KMS-11 (cell line): ENCODE measurements around the gene DNAJC15.
A peak's percentile ranks its signal among the peaks of the same experiment; 100 is the strongest.

ENCODE experiments used
- H2AFZ ChIP-seq: fragments of 200-600 bp; sonication (generic); 2 replicates; pipeline ENCODE4 v1.6.1; 2016; ENCODE audit warnings: antibody characterized with exemption, mixed run types, low read depth
- H3K27ac ChIP-seq: fragments of 200-600 bp; sonication (generic); 2 replicates; pipeline ENCODE4 v1.6.1; 2016; ENCODE audit warnings: mild to moderate bottlenecking, mixed run types
- H3K27me3 ChIP-seq: fragments of 200-600 bp; sonication (generic); 2 replicates; pipeline ENCODE4 v1.6.1; 2017; ENCODE audit warnings: mild to moderate bottlenecking, low read depth, mixed run types, moderate library complexity; ENCODE audit not compliant: insufficient read depth
- H3K36me3 ChIP-seq: fragments of 200-600 bp; sonication (generic); 2 replicates; pipeline ENCODE4 v1.6.1; 2017; ENCODE audit warnings: mild to moderate bottlenecking, mixed run types; ENCODE audit not compliant: insufficient read depth
- H3K4me1 ChIP-seq: fragments of 200-600 bp; sonication (generic); 2 replicates; pipeline ENCODE4 v1.6.1; 2016; ENCODE audit warnings: mild to moderate bottlenecking, low read depth, mixed run types; ENCODE audit not compliant: poor library complexity, severe bottlenecking
- H3K4me2 ChIP-seq: fragments of 200-600 bp; sonication (generic); 2 replicates; pipeline ENCODE4 v1.7.0; 2016; ENCODE audit warnings: mild to moderate bottlenecking, mixed run types
- H3K4me3 ChIP-seq: fragments of 200-600 bp; sonication (generic); IDR thresholded peaks from 2 replicates; pipeline ENCODE4 v1.6.1; 2017; ENCODE audit warnings: low read depth, low read length, mixed read lengths; ENCODE audit not compliant: insufficient read depth
- H3K79me2 ChIP-seq: fragments of 200-600 bp; sonication (generic); 2 replicates; pipeline ENCODE4 v1.6.1; 2016; ENCODE audit warnings: low read depth, mixed run types; ENCODE audit not compliant: insufficient read depth
- H3K9ac ChIP-seq: fragments of 200-600 bp; sonication (generic); 2 replicates; pipeline ENCODE4 v1.6.1; 2016; ENCODE audit warnings: mild to moderate bottlenecking, mixed run types
- H4K20me1 ChIP-seq: fragments of 200-600 bp; sonication (generic); 2 replicates; pipeline ENCODE4 v1.6.1; 2016; ENCODE audit warnings: mild to moderate bottlenecking, mixed run types; ENCODE audit not compliant: insufficient read depth
- TF ChIP-seq, protein P1 (sequence below): fragments of 200-600 bp; sonication (generic); conservative IDR thresholded peaks from 2 replicates; pipeline ENCODE4 v1.6.1; 2017; ENCODE audit warnings: low read depth, mild to moderate bottlenecking, antibody characterized with exemption, low read length, moderate library complexity, mixed read lengths

Gene DNAJC15

DNA sequence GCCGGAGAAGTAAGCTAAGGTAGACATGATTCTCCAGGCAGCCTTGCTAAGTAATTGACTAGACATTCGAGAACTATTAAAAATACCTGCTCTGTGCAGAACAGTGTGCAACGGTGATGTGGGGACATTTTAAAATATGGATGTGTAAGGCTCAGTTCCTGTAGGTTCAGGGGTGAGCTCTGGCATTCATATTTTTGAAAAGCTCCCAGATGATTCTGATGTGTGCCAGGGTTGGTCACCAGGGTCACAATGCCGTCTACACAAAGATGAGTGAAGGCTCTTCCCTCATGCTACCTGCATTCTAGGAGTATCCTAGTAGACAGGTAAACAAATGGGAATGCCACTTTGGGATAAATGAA is 30.6 kb upstream of the DNAJC15 start:
- H3K4me1 ChIP-seq, result peaks cover 33% of the 10 kb centered on the region
- no peak overlapping the region for H3K4me3 ChIP-seq
- H2AFZ ChIP-seq, result peak overlapping the region; percentile 77
- TF ChIP-seq, protein P1, sequence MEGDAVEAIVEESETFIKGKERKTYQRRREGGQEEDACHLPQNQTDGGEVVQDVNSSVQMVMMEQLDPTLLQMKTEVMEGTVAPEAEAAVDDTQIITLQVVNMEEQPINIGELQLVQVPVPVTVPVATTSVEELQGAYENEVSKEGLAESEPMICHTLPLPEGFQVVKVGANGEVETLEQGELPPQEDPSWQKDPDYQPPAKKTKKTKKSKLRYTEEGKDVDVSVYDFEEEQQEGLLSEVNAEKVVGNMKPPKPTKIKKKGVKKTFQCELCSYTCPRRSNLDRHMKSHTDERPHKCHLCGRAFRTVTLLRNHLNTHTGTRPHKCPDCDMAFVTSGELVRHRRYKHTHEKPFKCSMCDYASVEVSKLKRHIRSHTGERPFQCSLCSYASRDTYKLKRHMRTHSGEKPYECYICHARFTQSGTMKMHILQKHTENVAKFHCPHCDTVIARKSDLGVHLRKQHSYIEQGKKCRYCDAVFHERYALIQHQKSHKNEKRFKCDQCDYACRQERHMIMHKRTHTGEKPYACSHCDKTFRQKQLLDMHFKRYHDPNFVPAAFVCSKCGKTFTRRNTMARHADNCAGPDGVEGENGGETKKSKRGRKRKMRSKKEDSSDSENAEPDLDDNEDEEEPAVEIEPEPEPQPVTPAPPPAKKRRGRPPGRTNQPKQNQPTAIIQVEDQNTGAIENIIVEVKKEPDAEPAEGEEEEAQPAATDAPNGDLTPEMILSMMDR, result no peak
- no peaks in the 10 kb centered on the region for H3K27me3 ChIP-seq
- H4K20me1 ChIP-seq, result no peaks in the 10 kb centered on the region
- no peaks in the 10 kb centered on the region for H3K79me2 ChIP-seq
- H3K27ac ChIP-seq, result peak overlapping the region; percentile 87
- peak overlapping the region; percentile 87 for H3K4me2 ChIP-seq
- H3K36me3 ChIP-seq, result no peaks in the 10 kb centered on the region
- H3K9ac ChIP-seq, result peak overlapping the region; percentile 67; the same call in 1 of the 2 replicates

DNA sequence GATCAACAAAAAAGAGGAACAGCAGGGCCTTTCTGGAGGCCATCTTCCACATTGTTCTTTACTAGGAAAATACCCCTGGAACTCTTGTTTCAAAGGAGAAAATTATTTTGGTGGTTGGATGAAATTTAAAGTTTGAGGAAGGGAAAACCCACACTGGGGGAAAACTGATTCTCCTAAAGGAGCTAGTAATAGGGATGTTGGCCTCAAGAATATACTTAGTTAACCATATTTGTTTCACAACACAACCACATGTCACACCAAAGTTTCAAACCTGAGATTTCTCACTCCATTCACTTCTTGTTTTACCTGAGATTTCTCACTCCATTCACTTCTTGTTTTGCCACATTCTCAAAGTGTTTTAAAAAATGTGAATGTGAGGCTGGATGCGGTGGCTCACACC is 28.5 kb upstream of the DNAJC15 start:
- no peaks in the 10 kb centered on the region for H3K79me2 ChIP-seq
- peaks cover 32% of the 10 kb centered on the region for H3K4me1 ChIP-seq
- no peaks in the 10 kb centered on the region for H3K27me3 ChIP-seq
- no peak overlapping the region for H3K9ac ChIP-seq
- no peak overlapping the region for H3K4me2 ChIP-seq
- no peak overlapping the region for H3K27ac ChIP-seq
- H3K4me3 ChIP-seq, result no peak overlapping the region
- TF ChIP-seq, protein P1, result no peak
- no peak overlapping the region for H2AFZ ChIP-seq
- H4K20me1 ChIP-seq, result no peaks in the 10 kb centered on the region
- H3K36me3 ChIP-seq, result no peaks in the 10 kb centered on the region

DNA sequence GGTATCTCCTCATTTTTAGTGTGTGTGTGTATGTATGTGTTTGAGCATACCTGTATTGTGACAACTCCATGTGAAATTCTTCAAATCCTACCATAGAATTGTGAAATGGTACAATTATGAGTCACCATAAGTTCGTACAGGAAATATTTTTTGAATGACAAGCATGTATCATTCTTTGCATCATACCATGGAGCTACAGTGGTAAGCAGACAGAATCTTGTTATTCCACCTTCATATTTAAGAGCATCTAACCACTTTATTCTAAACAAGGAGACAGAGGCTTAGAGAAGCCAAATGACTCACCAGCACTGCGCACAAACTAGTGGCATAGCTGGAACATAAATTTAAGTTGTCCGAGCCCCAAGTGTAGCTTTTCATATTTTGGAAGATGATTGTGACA is 26.8 kb upstream of the DNAJC15 start:
- no peaks in the 10 kb centered on the region for H4K20me1 ChIP-seq
- no peak overlapping the region for H3K9ac ChIP-seq
- no peaks in the 10 kb centered on the region for H3K79me2 ChIP-seq
- H3K27me3 ChIP-seq, result no peaks in the 10 kb centered on the region
- H2AFZ ChIP-seq, result no peak overlapping the region
- H3K4me3 ChIP-seq, result no peak overlapping the region
- H3K4me2 ChIP-seq, result no peak overlapping the region
- no peaks in the 10 kb centered on the region for H3K36me3 ChIP-seq
- H3K4me1 ChIP-seq, result peaks cover 17% of the 10 kb centered on the region
- H3K27ac ChIP-seq, result no peak overlapping the region
- TF ChIP-seq, protein P1, result no peak

DNA sequence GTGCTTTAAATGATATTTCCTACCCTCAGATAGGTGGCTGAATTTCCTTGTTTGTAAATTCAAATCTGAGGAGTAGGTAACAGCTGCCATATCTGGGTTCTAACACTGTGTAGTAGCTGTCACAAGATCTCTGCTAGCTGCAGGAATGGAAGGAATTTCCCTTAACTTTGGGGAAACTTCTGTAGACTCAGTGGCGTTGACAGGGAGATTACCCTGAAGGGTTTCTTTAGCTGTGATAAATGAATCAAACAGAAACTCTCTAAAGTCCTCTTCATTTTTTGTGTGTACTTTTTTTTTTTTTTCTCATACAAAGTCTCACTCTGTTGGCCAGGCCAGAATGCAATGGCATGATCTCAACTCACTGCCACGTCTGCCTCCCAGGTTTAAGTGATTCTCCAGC is 26.0 kb upstream of the DNAJC15 start:
- Histone ChIP-seq H3K4me3 (no peak overlapping the region), H3K4me2 (no peak overlapping the region), H3K4me1 (peaks cover 16% of the 10 kb centered on the region), H2AFZ (no peak overlapping the region), H3K27me3 (no peaks in the 10 kb centered on the region), H3K79me2 (no peaks in the 10 kb centered on the region), H3K27ac (no peak overlapping the region), H3K36me3 (no peaks in the 10 kb centered on the region), H4K20me1 (no peaks in the 10 kb centered on the region), H3K9ac (no peak overlapping the region)
- TF ChIP-seq, protein P1, result no peak
